GM12878 (cell line): Measurements from ENCODE around the gene ZNF547. TPM values are rescaled to one million over a fixed set of nuclear protein-coding genes. Genes with fewer than 3 reads are reported as not detected.

Source experiments
- ATAC-seq: fragments of 200-7000 bp; cut with Tn5 transposase; 3 replicates; pipeline ENCODE4 v1.9.1; 2020; ENCODE audit warnings: mild to moderate bottlenecking, moderate library complexity
- BruUV-seq: library from RNA; stranded (reverse); fragments of 400-500 nt; replicated peaks from 2 replicates; lab custom pipeline; 2021; lab: Mats Ljungman, UMichigan
- CTCF ChIA-PET: fragments of 300-600 bp; sonication (Branson Sonifier 250); formaldehyde crosslinking; extraction: SDS; loops from one replicate; lab custom pipeline; 2021; ENCODE audit warnings: inconsistent platforms; lab: Yijun Ruan, JAX
- POLR2A ChIA-PET: fragments of 350-600 bp; formaldehyde crosslinking; extraction: SDS; loops from one replicate; lab custom pipeline; 2021; ENCODE audit warnings: inconsistent platforms; lab: Charles Lee
- RAD21 ChIA-PET: fragments of 300-600 bp; sonication (Branson Sonifier 250); formaldehyde crosslinking; loops from one replicate; lab custom pipeline; 2023; ENCODE audit warnings: antibody characterized with exemption; ENCODE audit not compliant: unreplicated experiment; lab: Charles Lee
- SMC1A ChIA-PET: fragments of 300-600 bp; sonication (Branson Sonifier 250); formaldehyde crosslinking; loops from one replicate; lab custom pipeline; 2023; ENCODE audit not compliant: unreplicated experiment, uncharacterized antibody; lab: Charles Lee
- DNase-seq: peaks from one replicate; pipeline ENCODE4 v3.0.0-alpha.2; 2011; ENCODE audit warnings: low read depth, low spot score
- FAIRE-seq: peaks from 3 replicates; lab custom pipeline; 2011; peaks lifted over from hg19 to GRCh38; lab: Jason Lieb, UNC
- H2AFZ ChIP-seq: 2 replicates; pipeline ENCODE4 v1.6.0; 2011; ENCODE audit warnings: low read depth, low read length, control low read depth; ENCODE audit not compliant: control insufficient read depth
- H3K27ac ChIP-seq: 2 replicates; pipeline ENCODE4 v1.5.1; 2011; ENCODE audit warnings: control low read depth; ENCODE audit not compliant: control insufficient read depth, insufficient read depth
- H3K27me3 ChIP-seq, 2 experiments: replicated peaks in 1 of 2; 2 replicates each; pipeline versions ENCODE4 v1.6.0 to v1.6.1; 2011; ENCODE audit warnings: low read length in 1 of 2; ENCODE audit not compliant: control insufficient read depth in 2 of 2, insufficient read depth in 2 of 2
- H3K36me3 ChIP-seq, 2 experiments: 2 replicates each; pipeline ENCODE4 v1.5.1; 2011; ENCODE audit warnings: low read length in 1 of 2; ENCODE audit not compliant: control insufficient read depth in 2 of 2, insufficient read depth in 2 of 2
- H3K4me1 ChIP-seq: 2 replicates; pipeline ENCODE4 v1.6.1; 2011; ENCODE audit warnings: mild to moderate bottlenecking, low read length, moderate library complexity, mixed read lengths; ENCODE audit not compliant: control insufficient read depth, insufficient read depth
- H3K4me2 ChIP-seq: 2 replicates; pipeline ENCODE4 v1.6.0; 2011; ENCODE audit warnings: control low read depth; ENCODE audit not compliant: control insufficient read depth, insufficient read depth
- H3K4me3 ChIP-seq: fragments of 200-600 bp; sonication (generic); 2 replicates; pipeline ENCODE4 v1.5.1; 2016
- H3K79me2 ChIP-seq: 2 replicates; pipeline ENCODE4 v1.6.0; 2011; ENCODE audit warnings: low read length; ENCODE audit not compliant: control insufficient read depth, insufficient read depth
- H3K9ac ChIP-seq: 2 replicates; pipeline ENCODE4 v1.8.0; 2011; ENCODE audit warnings: low read length, control low read depth, mixed read lengths; ENCODE audit not compliant: control insufficient read depth, insufficient read depth
- H3K9me3 ChIP-seq: replicated peaks from 3 replicates; pipeline ENCODE4 v1.5.1; 2011; ENCODE audit warnings: mild to moderate bottlenecking, low read length; ENCODE audit not compliant: control insufficient read depth, insufficient read depth
- H4K20me1 ChIP-seq: 2 replicates; pipeline ENCODE4 v1.6.0; 2011; ENCODE audit not compliant: control insufficient read depth, insufficient read depth
- BACH1 ChIP-seq: fragments of 450-650 bp; IDR thresholded peaks from 2 replicates; pipeline ENCODE4 v1.6.1; 2017; ENCODE audit warnings: mild to moderate bottlenecking, borderline replicate concordance
- CBFB ChIP-seq: IDR thresholded peaks from 2 replicates; pipeline ENCODE4 v1.6.1; 2016; ENCODE audit warnings: antibody characterized with exemption, low read depth
- CBX5 ChIP-seq: sonication (generic); IDR thresholded peaks from 2 replicates; pipeline ENCODE4 v1.6.1; 2016; ENCODE audit warnings: low read depth, moderate library complexity, mild to moderate bottlenecking, inconsistent platforms
- FOXM1 ChIP-seq: IDR thresholded peaks from 2 replicates; pipeline ENCODE4 v1.6.1; 2012; ENCODE audit warnings: low read depth, mild to moderate bottlenecking, inconsistent platforms, low read length, moderate library complexity
- IKZF1 ChIP-seq: fragments of 450-650 bp; conservative IDR thresholded peaks from 2 replicates; pipeline ENCODE4 v1.6.1; 2017; ENCODE audit warnings: antibody characterized with exemption, mild to moderate bottlenecking
- IRF4 ChIP-seq: IDR thresholded peaks from 2 replicates; pipeline ENCODE4 v1.6.1; 2011; ENCODE audit warnings: low read depth, low read length
- KLF5 ChIP-seq: fragments of 450-650 bp; IDR thresholded peaks from 2 replicates; pipeline ENCODE4 v1.6.1; 2014; ENCODE audit warnings: mild to moderate bottlenecking; ENCODE audit not compliant: partially characterized antibody
- MXI1 ChIP-seq: fragments of 150-350 bp; IDR thresholded peaks from 2 replicates; pipeline ENCODE4 v1.6.1; 2011; ENCODE audit warnings: low read depth, mild to moderate bottlenecking, inconsistent platforms, low read length, improper control_type of control experiment
- SREBF2 ChIP-seq: IDR thresholded peaks from 2 replicates; pipeline ENCODE4 v1.6.1; 2012; ENCODE audit warnings: mild to moderate bottlenecking, low read length
- SRF ChIP-seq, 2 experiments: IDR thresholded peaks; 2 replicates each; pipeline ENCODE4 v1.6.1; 2011; ENCODE audit warnings: low read depth in 2 of 2, low read length in 2 of 2, mild to moderate bottlenecking in 1 of 2, moderate library complexity in 1 of 2
- ZBED1 ChIP-seq: IDR thresholded peaks from 2 replicates; pipeline ENCODE4 v1.6.1; 2016; ENCODE audit warnings: borderline replicate concordance
- WGBS: methylation state at CpG from one replicate; pipeline ENCODE4 v1.1.6; 2016; ENCODE audit warnings: low lambda C conversion rate; ENCODE audit not compliant: insufficient replicate concordance, insufficient coverage; ENCODE audit errors: missing lambda C conversion rate; 5-methylcytosine and 5-hydroxymethylcytosine counted together
- in situ Hi-C: fragments of 300-500 bp; cut with MboI; formaldehyde crosslinking; loops from 9 replicates; pipeline ENCODE4 v1.14.3; 2018; ENCODE audit warnings: mixed read lengths
- intact Hi-C: fragments of 100-400 bp; cut with micrococcal nuclease; formaldehyde crosslinking; loops from one replicate; pipeline ENCODE4 v1.14.2; 2022; ENCODE audit not compliant: unreplicated experiment
- polyA plus RNA-seq, 11 experiments: library from polyadenylated mRNA; depleted of rRNA in 4 of 11; unstranded in 6 of 11; stranded (reverse) in 5 of 11; fragments of >200 nt; fragmentation: Nextera tagmentation in 4 of 11; fragmentation: Illumina TruSeq in 1 of 11; extraction: Ambion mirVana in 4 of 11; extraction: Trizol in 1 of 11; gene quantifications; 1 replicate in 1 of 11; 2 replicates in 10 of 11; pipeline versions ENCODE4 v1.2.1 to v1.2.3, GENCODE V29; 2011 to 2016; ENCODE audit warnings: inconsistent platforms in 2 of 11, missing spikeins in 2 of 11, low read depth in 1 of 11
- total RNA-seq, 4 experiments: library from RNA; depleted of rRNA in 3 of 4; stranded (reverse); fragments of >200 nt in 3 of 4; fragmentation: Illumina TruSeq in 1 of 4; extraction: Trizol in 1 of 4; gene quantifications; 2 replicates each; pipeline versions ENCODE4 v1.2.1 to v1.2.3, GENCODE V29; 2013 to 2021
- TF ChIP-seq, protein P1 (sequence below): IDR thresholded peaks from 2 replicates; pipeline ENCODE4 v1.6.1; 2011; ENCODE audit warnings: borderline replicate concordance, low read depth, mild to moderate bottlenecking, moderate library complexity, low read length; ENCODE audit not compliant: insufficient read depth, poor library complexity, severe bottlenecking
- TF ChIP-seq, protein P2 (sequence below): IDR thresholded peaks from 2 replicates; pipeline ENCODE4 v1.6.1; 2012; ENCODE audit warnings: low read depth, low read length, improper control_type of control experiment
- TF ChIP-seq, protein P3 (sequence below): IDR thresholded peaks from 2 replicates; pipeline ENCODE4 v1.6.1; 2011; ENCODE audit warnings: mild to moderate bottlenecking, low read depth, low read length, moderate library complexity; ENCODE audit not compliant: insufficient replicate concordance

Gene ZNF547
- total and polyA plus RNA-seq, 10 of the 15 experiments (the other 5 are each of a cell fraction or from before 2014, with no cell fraction given), result 2.3 to 6.0 (median 3.3) TPM

DNA sequence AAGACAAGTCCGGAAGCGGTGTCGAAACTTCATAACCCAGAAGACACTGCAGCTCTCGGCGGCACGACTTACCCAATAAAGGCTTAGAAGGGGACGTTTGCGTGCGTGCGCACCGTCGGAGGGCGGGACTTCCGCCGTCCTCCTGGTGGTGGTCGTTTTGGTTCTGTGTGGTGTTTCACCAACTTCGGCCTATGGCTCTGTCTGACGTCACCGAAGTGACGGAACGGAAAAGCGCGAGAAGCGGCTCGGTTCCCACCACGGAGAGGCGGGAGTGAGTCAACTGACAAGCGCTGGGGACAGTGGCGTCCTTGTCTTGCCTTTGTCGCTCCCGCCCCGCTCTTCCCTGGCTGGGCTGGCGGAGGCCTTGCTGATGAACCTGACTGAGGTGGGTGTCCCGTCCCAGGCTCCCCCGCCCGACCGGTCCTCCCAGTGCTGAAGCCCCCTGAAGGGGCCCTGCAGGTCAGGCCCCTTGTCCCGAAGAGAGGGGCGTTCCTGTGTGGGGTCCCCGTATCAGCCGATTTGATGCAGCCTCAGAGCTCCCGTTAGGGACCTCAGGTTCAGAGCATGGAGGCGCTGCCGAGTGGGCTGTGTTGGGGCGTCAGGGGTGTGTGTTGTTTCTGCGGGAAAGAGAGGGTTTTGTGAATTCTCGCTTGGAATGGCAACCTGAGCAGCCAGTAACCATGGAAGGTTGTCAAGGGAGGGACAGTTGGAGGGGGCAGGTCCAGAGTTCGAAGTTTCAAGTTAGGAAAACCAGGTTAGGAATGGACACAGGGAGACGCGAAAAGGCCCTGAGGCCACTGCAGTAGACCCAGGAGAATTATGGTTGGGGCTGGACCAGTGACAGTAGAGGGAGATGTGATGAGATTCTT is 26.6 kb downstream of the ZNF547 start, which contains the start of gene ZNF548:
ZNF548 (plus strand) TSS at position 125 of the 869 bp plus-strand sequence; CDS start at position 371, 246 bp downstream.
- FAIRE-seq (peak; percentile 100), DNase-seq (peak; percentile 93), ATAC-seq (peak; percentile 99)
- ChIA-PET POLR2A (interaction anchor here (0.5 to 1.5 kb wide), 4 partner anchors 23 to 44 kb away, joined by 3 to 6 read pairs (median 4); partner anchors contain the start of genes TRAPPC2B, ZNF304 and ZNF547), SMC1A (interaction anchor here (0.6 to 1.4 kb wide), 7 partner anchors 9 to 223 kb away, joined by 3 to 7 read pairs (median 5); partner anchors contain the start of genes DUXA and ZNF304), RAD21 (interaction anchor here (0.6 to 1.2 kb wide), 5 partner anchors 10 to 63 kb away, joined by 3 to 5 read pairs (median 3); partner anchors contain the start of genes ZNF304 and ZNF749), CTCF (interaction anchor here (0.8 to 2.0 kb wide), 8 partner anchors 12 to 317 kb away, joined by 3 to 7 read pairs (median 4); partner anchors contain the start of genes TRAPPC2B and ZNF547)
- Histone ChIP-seq H3K4me3 (peak within 1 kb of the TSS; percentile 68), H3K79me2 (peaks cover 37% of the 10 kb centered on the region), H3K4me1 (peaks cover 7% of the 10 kb centered on the region; the same call in 1 of the 2 replicates), H4K20me1 (no peaks in the 10 kb centered on the region), H3K36me3 (peaks cover 2 to 10% of the 10 kb centered on the region in 2 experiments; a peak in 2 of 4 replicates), H3K4me2 (peak within 1 kb of the TSS; percentile 81), H3K9ac (peak within 1 kb of the TSS; percentile 84), H3K9me3 (peaks cover 6% of the 10 kb centered on the region; the same call in 2 of the 3 replicates), H3K27ac (peak within 1 kb of the TSS; percentile 74), H3K27me3 (no peaks in the 10 kb centered on the region), H2AFZ (peak within 1 kb of the TSS; percentile 97)
- 2% methylated on average over 50 of the region's 50 CpGs for WGBS
- intact Hi-C loops, result loop anchor here (1.0 kb wide), 1 partner anchor 27 kb away; the partner anchor contains the start of genes TRAPPC2B and ZNF547
- BruUV-seq, result TSS peak; percentile 72
- in situ Hi-C loops, result no loop called here
- TF ChIP-seq ZBED1, result no peak
- peak; percentile 95 for TF ChIP-seq IKZF1
- TF ChIP-seq, protein P1, sequence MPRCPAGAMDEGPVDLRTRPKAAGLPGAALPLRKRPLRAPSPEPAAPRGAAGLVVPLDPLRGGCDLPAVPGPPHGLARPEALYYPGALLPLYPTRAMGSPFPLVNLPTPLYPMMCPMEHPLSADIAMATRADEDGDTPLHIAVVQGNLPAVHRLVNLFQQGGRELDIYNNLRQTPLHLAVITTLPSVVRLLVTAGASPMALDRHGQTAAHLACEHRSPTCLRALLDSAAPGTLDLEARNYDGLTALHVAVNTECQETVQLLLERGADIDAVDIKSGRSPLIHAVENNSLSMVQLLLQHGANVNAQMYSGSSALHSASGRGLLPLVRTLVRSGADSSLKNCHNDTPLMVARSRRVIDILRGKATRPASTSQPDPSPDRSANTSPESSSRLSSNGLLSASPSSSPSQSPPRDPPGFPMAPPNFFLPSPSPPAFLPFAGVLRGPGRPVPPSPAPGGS, result no peak
- TF ChIP-seq, protein P2, sequence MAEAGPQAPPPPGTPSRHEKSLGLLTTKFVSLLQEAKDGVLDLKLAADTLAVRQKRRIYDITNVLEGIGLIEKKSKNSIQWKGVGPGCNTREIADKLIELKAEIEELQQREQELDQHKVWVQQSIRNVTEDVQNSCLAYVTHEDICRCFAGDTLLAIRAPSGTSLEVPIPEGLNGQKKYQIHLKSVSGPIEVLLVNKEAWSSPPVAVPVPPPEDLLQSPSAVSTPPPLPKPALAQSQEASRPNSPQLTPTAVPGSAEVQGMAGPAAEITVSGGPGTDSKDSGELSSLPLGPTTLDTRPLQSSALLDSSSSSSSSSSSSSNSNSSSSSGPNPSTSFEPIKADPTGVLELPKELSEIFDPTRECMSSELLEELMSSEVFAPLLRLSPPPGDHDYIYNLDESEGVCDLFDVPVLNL, result no peak
- TF ChIP-seq, protein P3, sequence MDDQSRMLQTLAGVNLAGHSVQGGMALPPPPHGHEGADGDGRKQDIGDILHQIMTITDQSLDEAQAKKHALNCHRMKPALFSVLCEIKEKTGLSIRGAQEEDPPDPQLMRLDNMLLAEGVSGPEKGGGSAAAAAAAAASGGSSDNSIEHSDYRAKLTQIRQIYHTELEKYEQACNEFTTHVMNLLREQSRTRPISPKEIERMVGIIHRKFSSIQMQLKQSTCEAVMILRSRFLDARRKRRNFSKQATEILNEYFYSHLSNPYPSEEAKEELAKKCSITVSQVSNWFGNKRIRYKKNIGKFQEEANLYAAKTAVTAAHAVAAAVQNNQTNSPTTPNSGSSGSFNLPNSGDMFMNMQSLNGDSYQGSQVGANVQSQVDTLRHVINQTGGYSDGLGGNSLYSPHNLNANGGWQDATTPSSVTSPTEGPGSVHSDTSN, result peak; percentile 43
- TF ChIP-seq MXI1, result peak; percentile 77
- no peak for TF ChIP-seq FOXM1
- peak; percentile 58 for TF ChIP-seq KLF5
- no peak for TF ChIP-seq CBX5
- no peak for TF ChIP-seq SREBF2
- no peak for TF ChIP-seq SRF (IDR thresholded peaks at IDR 0.05; ENCODE audit: low read depth in 2 of 2, low read length in 2 of 2)
- no peak for TF ChIP-seq BACH1
- TF ChIP-seq CBFB, result peak; percentile 65; the same call in 1 of the 2 replicates
- TF ChIP-seq IRF4, result peak; percentile 25; the same call in 1 of the 2 replicates
